ENCODE results near the gene BLNK.

Gene BLNK

DNA sequence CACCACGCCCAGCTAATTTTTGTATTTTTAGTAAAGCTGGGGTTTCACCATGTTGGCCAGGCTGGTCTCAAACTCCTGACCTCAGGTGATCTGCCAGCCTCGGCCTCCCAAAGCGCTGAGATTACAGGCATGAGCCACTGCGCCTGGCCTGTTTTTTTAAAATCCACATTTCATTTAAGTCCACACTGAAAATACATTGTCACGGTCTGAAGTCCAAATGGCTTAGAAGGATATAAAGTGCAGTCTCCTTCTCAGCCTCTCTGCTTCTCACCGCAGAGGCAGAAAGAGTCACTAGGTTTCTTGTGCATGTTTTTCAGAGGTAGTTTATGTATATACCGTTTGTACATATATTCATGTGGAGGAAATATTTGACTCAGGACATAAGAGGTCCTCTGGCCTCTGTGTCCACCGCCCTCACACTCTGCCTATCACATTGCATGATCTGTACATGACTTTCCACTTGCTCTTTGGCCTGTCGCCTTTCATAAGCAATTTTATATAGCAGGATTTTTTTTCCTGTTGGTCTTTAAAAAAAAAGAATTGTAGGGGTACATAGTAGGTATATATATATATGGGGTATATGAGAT lies 42.9 kb downstream of the BLNK start:
- TF ChIP-seq, protein P1, sequence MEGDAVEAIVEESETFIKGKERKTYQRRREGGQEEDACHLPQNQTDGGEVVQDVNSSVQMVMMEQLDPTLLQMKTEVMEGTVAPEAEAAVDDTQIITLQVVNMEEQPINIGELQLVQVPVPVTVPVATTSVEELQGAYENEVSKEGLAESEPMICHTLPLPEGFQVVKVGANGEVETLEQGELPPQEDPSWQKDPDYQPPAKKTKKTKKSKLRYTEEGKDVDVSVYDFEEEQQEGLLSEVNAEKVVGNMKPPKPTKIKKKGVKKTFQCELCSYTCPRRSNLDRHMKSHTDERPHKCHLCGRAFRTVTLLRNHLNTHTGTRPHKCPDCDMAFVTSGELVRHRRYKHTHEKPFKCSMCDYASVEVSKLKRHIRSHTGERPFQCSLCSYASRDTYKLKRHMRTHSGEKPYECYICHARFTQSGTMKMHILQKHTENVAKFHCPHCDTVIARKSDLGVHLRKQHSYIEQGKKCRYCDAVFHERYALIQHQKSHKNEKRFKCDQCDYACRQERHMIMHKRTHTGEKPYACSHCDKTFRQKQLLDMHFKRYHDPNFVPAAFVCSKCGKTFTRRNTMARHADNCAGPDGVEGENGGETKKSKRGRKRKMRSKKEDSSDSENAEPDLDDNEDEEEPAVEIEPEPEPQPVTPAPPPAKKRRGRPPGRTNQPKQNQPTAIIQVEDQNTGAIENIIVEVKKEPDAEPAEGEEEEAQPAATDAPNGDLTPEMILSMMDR (IDR thresholded peaks at IDR 0.05; ENCODE audit: low read depth, low read length, missing control alignments) = no peak
- Histone ChIP-seq H3K36me3 (replicated peaks) (no peaks in the 10 kb centered on the region), H3K4me3 (ENCODE audit: low read depth, low read length) (no peak overlapping the region), H3K27me3 (replicated peaks) (no peaks in the 10 kb centered on the region), H3K27ac (no peak overlapping the region)
- in situ Hi-C loops (cut with HindIII; ENCODE audit: low pct_ligation_motif_present, low sequenced_read_pairs) = no loop called here
- no peak for DNase-seq

DNA sequence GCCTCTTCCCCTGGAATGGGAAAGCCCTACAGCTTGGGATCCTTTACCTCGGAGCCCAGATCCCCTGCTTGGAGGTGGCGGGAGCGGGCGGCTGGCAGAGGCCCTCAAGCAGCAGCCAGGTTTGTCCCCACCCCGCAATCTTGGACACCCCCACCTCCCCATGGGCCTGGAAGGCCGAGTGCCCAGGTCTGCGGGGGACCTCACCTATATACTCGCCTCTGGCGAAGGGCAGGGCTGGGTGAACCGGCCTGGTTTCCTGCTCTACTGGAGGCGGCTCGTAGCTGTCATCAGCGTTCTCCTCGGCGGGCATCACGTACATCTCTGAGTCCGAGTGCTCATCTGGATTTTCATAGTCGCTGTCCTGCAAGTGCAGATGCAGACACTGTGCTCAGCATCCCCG lies 44.2 kb downstream of the BLNK start:
- H3K27ac ChIP-seq = no peak overlapping the region
- H3K27me3 ChIP-seq (replicated peaks) = no peaks in the 10 kb centered on the region
- H3K4me3 ChIP-seq (ENCODE audit: low read depth, low read length) = no peak overlapping the region
- TF ChIP-seq, protein P1 (IDR thresholded peaks at IDR 0.05; ENCODE audit: low read depth, low read length, missing control alignments) = no peak
- in situ Hi-C loops (cut with HindIII; ENCODE audit: low pct_ligation_motif_present, low sequenced_read_pairs) = no loop called here
- H3K36me3 ChIP-seq (replicated peaks) = no peaks in the 10 kb centered on the region
- no peak for DNase-seq

DNA sequence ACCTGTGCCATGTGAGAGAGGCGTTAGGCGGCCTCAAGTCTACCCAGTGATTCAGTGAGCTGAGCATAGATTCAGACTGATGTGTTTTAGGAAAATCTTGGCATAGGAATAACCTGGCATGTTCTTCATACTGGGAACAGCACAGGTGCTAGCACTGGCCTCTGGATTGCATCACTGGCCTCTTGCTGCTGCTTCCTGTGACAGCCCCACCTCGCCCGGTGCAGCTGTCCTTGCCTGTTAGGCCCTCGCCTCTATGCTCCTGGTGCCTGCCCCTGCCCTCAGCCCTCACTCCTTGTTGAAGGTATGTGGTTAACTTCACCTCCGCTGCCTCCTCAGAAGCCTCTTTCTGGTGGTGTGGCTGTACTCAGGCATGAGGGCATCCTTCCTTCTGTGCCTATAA lies 46.2 kb downstream of the BLNK start:
- TF ChIP-seq, protein P1 (IDR thresholded peaks at IDR 0.05; ENCODE audit: low read depth, low read length, missing control alignments) = no peak
- no peak for DNase-seq
- Histone ChIP-seq H3K27me3 (replicated peaks) (no peaks in the 10 kb centered on the region), H3K27ac (no peak overlapping the region), H3K36me3 (replicated peaks) (no peaks in the 10 kb centered on the region), H3K4me3 (ENCODE audit: low read depth, low read length) (no peak overlapping the region)
- in situ Hi-C loops (cut with HindIII; ENCODE audit: low pct_ligation_motif_present, low sequenced_read_pairs) = no loop called here

DNA sequence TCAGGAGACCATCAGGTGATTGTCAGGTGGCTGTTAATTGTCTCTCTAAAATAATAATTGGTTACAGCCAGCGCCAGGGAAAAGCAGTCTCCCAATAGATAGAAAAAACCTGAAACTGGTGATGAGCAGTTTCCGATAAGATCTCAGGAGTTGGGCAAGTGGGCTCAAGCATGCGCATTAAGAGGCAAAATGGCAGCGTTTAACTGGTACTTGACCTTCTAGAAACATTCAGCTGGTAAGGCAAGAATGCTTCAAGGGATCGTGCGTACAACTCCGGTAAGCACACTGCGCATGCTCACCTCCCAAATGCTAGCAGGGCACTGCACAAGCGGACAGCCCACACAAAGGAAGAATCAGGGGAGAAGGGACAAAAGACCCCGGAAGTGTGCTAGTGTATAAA lies 48.5 kb downstream of the BLNK start:
- in situ Hi-C loops (cut with HindIII; ENCODE audit: low pct_ligation_motif_present, low sequenced_read_pairs) = no loop called here
- H3K4me3 ChIP-seq (ENCODE audit: low read depth, low read length) = no peak overlapping the region
- no peak overlapping the region for H3K27ac ChIP-seq
- no peak for DNase-seq
- TF ChIP-seq, protein P1 (IDR thresholded peaks at IDR 0.05; ENCODE audit: low read depth, low read length, missing control alignments) = no peak
- H3K27me3 ChIP-seq (replicated peaks) = no peaks in the 10 kb centered on the region
- no peaks in the 10 kb centered on the region for H3K36me3 ChIP-seq (replicated peaks)

DNA sequence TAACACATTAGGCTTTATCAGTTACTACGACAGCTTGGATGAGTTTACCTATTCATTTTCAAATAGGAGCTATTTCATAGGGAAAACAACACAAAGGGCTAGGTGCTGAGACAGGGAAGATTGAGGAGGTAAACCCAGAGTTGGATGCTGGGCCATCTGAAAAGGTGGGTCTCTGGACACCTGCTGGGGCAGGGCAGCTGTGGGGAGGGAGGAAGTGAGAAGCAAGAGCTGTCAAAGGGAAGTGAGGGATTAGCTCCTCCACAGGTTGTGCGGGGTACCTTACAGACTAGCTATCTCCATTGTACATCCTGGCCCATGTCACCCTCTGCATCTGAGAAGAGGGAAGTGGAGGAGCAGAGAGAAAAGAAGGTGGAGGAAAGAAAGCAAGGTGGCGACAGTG lies 48.9 kb downstream of the BLNK start:
- TF ChIP-seq, protein P1 (IDR thresholded peaks at IDR 0.05; ENCODE audit: low read depth, low read length, missing control alignments) = no peak
- no peak for DNase-seq
- Histone ChIP-seq H3K27ac (no peak overlapping the region), H3K36me3 (replicated peaks) (no peaks in the 10 kb centered on the region), H3K27me3 (replicated peaks) (no peaks in the 10 kb centered on the region), H3K4me3 (ENCODE audit: low read depth, low read length) (no peak overlapping the region)
- in situ Hi-C loops (cut with HindIII; ENCODE audit: low pct_ligation_motif_present, low sequenced_read_pairs) = no loop called here

DNA sequence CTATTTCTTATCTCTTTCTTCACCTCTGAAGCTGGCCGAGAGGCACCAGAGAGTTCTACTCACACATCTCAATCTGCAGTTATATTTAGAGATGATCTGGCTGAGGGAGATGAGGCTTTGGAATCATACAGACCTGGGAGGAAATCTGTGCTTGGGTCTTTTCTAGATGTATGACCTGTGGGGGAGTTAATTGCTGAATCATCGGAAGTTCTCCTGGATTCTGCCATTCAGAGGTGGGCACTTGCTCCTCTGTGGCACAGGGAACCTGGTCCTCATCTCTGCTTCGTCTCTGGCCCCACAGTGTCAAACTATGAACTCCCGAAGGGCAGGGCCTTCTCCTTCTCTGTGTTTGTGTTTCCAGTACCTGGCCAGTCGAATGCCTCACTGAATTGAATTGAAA lies 52.5 kb downstream of the BLNK start:
- in situ Hi-C loops (cut with HindIII; ENCODE audit: low pct_ligation_motif_present, low sequenced_read_pairs) = no loop called here
- TF ChIP-seq, protein P1 (IDR thresholded peaks at IDR 0.05; ENCODE audit: low read depth, low read length, missing control alignments) = no peak
- no peak overlapping the region for H3K4me3 ChIP-seq (ENCODE audit: low read depth, low read length)

More for the DNA sequence above, 52.5 kb downstream of the BLNK start:
- no peak for DNase-seq
- Histone ChIP-seq H3K36me3 (replicated peaks) (no peaks in the 10 kb centered on the region), H3K27ac (no peak overlapping the region), H3K27me3 (replicated peaks) (no peaks in the 10 kb centered on the region)

Data from brain microvascular endothelial cell (primary cell).